Measurements from ENCODE around the gene PDE4B.

GRCh38 chr1:65924471-65924870 is 131.8 kb downstream of the PDE4B start:
- TF ChIP-seq CTCF (IDR thresholded peaks at IDR 0.05; ENCODE audit: low read length) (no peak), EZH2 (IDR thresholded peaks at IDR 0.05; ENCODE audit: borderline replicate concordance, low read length) (no peak)
